ENCODE results near the gene BMERB1. TPM values are rescaled to one million over a fixed set of nuclear protein-coding genes. Genes with fewer than 3 reads are reported as not detected.
"Not testable (repeated sequence)": the region's sequence is repeated elsewhere in the genome, so short reads cannot be mapped to it uniquely, and the experiment has no call there.

Gene BMERB1
- total RNA-seq, 1 donor from 2014 or later = 20.1 TPM

DNA sequence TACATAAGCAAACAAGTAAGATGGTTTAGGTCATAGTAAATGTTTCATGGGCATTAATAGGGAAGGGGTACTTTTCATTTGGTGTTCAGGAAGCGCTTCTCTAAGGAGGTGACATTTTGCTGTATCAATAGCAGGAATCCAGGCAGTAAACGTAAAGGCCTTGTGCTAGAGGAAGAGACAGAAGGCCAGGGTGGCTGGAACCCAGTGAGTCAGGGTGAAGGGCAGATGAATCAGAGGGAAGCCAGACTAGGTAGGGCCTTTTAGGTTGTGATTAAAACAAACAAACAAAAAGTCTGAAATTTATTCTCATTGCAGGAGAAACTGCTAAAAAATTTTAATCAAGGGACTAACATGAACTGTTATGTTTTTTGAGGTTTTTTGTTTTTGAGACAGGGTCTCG is 6.5 kb downstream of the BMERB1 start:
- Histone ChIP-seq H2AFZ (ENCODE audit: low read depth, low read length) (no peak overlapping the region), H3K79me2 (ENCODE audit: insufficient read depth, low read length) (peaks cover 82% of the 10 kb centered on the region), H3K4me1 (ENCODE audit: insufficient read depth, low read length) (peaks cover 20% of the 10 kb centered on the region), H3K27me3 (ENCODE audit: insufficient read depth, low read length) (no peaks in the 10 kb centered on the region), H3K27ac (ENCODE audit: low read depth, low read length) (peak overlapping the region; percentile 90), H3K9me3 (ENCODE audit: insufficient read depth, low read depth, low read length) (no peaks in the 10 kb centered on the region), H3K4me3 (ENCODE audit: insufficient read depth, low read depth, low read length) (no peak overlapping the region), H3K36me3 (ENCODE audit: insufficient read depth, low read length) (no peaks in the 10 kb centered on the region), H3K4me2 (ENCODE audit: low read length) (peak overlapping the region; percentile 72), H4K20me1 (ENCODE audit: insufficient read depth, low read length) (peaks cover 26% of the 10 kb centered on the region), H3K9ac (ENCODE audit: low read length) (peak overlapping the region; percentile 71)
- DNase-seq (ENCODE audit: low read depth) = peak; percentile 82
- Mint-ChIP-seq H3K9me3 (ENCODE audit: unreplicated experiment) (no peaks in the 10 kb centered on the region), H3K36me3 (ENCODE audit: low read depth, unreplicated experiment) (no peaks in the 10 kb centered on the region), H3K4me3 (ENCODE audit: unreplicated experiment) (no peak overlapping the region), H3K27me3 (ENCODE audit: low read depth, unreplicated experiment) (no peaks in the 10 kb centered on the region), H3K27ac (ENCODE audit: unreplicated experiment) (peak overlapping the region; percentile 44), H3K4me1 (ENCODE audit: low read depth, unreplicated experiment) (peaks cover 7% of the 10 kb centered on the region)
- FAIRE-seq = no peak
- no peak for TF ChIP-seq EZH2 (IDR thresholded peaks at IDR 0.05; ENCODE audit: insufficient read depth, low read length)
- TF ChIP-seq, protein P1, sequence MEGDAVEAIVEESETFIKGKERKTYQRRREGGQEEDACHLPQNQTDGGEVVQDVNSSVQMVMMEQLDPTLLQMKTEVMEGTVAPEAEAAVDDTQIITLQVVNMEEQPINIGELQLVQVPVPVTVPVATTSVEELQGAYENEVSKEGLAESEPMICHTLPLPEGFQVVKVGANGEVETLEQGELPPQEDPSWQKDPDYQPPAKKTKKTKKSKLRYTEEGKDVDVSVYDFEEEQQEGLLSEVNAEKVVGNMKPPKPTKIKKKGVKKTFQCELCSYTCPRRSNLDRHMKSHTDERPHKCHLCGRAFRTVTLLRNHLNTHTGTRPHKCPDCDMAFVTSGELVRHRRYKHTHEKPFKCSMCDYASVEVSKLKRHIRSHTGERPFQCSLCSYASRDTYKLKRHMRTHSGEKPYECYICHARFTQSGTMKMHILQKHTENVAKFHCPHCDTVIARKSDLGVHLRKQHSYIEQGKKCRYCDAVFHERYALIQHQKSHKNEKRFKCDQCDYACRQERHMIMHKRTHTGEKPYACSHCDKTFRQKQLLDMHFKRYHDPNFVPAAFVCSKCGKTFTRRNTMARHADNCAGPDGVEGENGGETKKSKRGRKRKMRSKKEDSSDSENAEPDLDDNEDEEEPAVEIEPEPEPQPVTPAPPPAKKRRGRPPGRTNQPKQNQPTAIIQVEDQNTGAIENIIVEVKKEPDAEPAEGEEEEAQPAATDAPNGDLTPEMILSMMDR (IDR thresholded peaks at IDR 0.05; ENCODE audit: insufficient read depth, low read depth, low read length) = no peak

GRCh38 chr16:15442140-15442539 is 7.8 kb downstream of the BMERB1 start:
- H3K4me3 Mint-ChIP-seq (ENCODE audit: unreplicated experiment); FAIRE-seq; H3K4me1 Mint-ChIP-seq (ENCODE audit: low read depth, unreplicated experiment); H3K27ac ChIP-seq (ENCODE audit: low read depth, low read length); H3K36me3 Mint-ChIP-seq (ENCODE audit: low read depth, unreplicated experiment); H3K4me3 ChIP-seq (ENCODE audit: insufficient read depth, low read depth, low read length); H3K9me3 ChIP-seq (ENCODE audit: insufficient read depth, low read depth, low read length); H3K27me3 Mint-ChIP-seq (ENCODE audit: low read depth, unreplicated experiment); H3K4me2 ChIP-seq (ENCODE audit: low read length); H3K9me3 Mint-ChIP-seq (ENCODE audit: unreplicated experiment); H2AFZ ChIP-seq (ENCODE audit: low read depth, low read length); H3K27me3 ChIP-seq (ENCODE audit: insufficient read depth, low read length); H3K27ac Mint-ChIP-seq (ENCODE audit: unreplicated experiment); H3K36me3 ChIP-seq (ENCODE audit: insufficient read depth, low read length); H3K9ac ChIP-seq (ENCODE audit: low read length); DNase-seq (ENCODE audit: low read depth): not testable (repeated sequence)
- Histone ChIP-seq H4K20me1 (ENCODE audit: insufficient read depth, low read length) (peaks cover 31% of the 10 kb centered on the region), H3K4me1 (ENCODE audit: insufficient read depth, low read length) (peaks cover 20% of the 10 kb centered on the region), H3K79me2 (ENCODE audit: insufficient read depth, low read length) (peaks cover 82% of the 10 kb centered on the region)

DNA sequence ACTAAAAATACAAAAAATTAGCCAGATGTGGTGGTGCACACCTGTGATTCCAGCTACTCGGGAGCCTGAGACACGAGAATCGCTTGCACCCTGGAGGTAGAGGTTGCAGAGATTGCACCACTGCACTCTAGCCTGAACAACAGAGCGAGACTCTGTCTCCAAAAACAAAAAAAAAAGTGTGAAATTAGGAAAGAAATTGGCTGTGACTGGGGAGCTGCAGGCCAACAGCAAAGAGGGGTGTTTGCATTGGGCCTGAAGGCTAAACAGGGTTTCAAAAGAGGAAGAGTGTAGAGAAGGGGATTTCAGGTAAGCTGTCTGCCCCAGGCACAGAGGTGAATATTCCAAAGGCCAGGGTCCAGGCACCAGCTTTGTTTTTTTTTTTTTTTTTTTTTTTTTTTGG is 9.4 kb downstream of the BMERB1 start:
- Mint-ChIP-seq H3K36me3 (ENCODE audit: low read depth, unreplicated experiment) (peaks cover 5% of the 10 kb centered on the region), H3K4me3 (ENCODE audit: unreplicated experiment) (no peak overlapping the region), H3K27ac (ENCODE audit: unreplicated experiment) (no peak overlapping the region), H3K27me3 (ENCODE audit: low read depth, unreplicated experiment) (no peaks in the 10 kb centered on the region), H3K4me1 (ENCODE audit: low read depth, unreplicated experiment) (peaks cover 7% of the 10 kb centered on the region), H3K9me3 (ENCODE audit: unreplicated experiment) (peaks cover 2% of the 10 kb centered on the region)
- H3K27ac ChIP-seq (ENCODE audit: low read depth, low read length) = no peak overlapping the region
- peaks cover 39% of the 10 kb centered on the region for H4K20me1 ChIP-seq (ENCODE audit: insufficient read depth, low read length)
- H3K36me3 ChIP-seq (ENCODE audit: insufficient read depth, low read length) = no peaks in the 10 kb centered on the region
- no peak overlapping the region for H3K9ac ChIP-seq (ENCODE audit: low read length)
- H3K9me3 ChIP-seq (ENCODE audit: insufficient read depth, low read depth, low read length) = no peaks in the 10 kb centered on the region
- no peak overlapping the region for H3K4me3 ChIP-seq (ENCODE audit: insufficient read depth, low read depth, low read length)
- H2AFZ ChIP-seq (ENCODE audit: low read depth, low read length) = no peak overlapping the region
- TF ChIP-seq, protein P1 (IDR thresholded peaks at IDR 0.05; ENCODE audit: insufficient read depth, low read depth, low read length) = no peak
- no peak for TF ChIP-seq EZH2 (IDR thresholded peaks at IDR 0.05; ENCODE audit: insufficient read depth, low read length)
- FAIRE-seq (no peak), DNase-seq (ENCODE audit: low read depth) (no peak)
- peaks cover 20% of the 10 kb centered on the region for H3K4me1 ChIP-seq (ENCODE audit: insufficient read depth, low read length)
- H3K4me2 ChIP-seq (ENCODE audit: low read length) = no peak overlapping the region
- H3K27me3 ChIP-seq (ENCODE audit: insufficient read depth, low read length) = no peaks in the 10 kb centered on the region
- peaks cover 83% of the 10 kb centered on the region for H3K79me2 ChIP-seq (ENCODE audit: insufficient read depth, low read length)

Data from astrocyte (in vitro differentiated cells and primary cell).